Immature natural killer cell (primary cell): Measurements from ENCODE around the gene SEC22B. TPM values are rescaled to one million over a fixed set of nuclear protein-coding genes. Genes with fewer than 3 reads are reported as not detected.
"Not testable (repeated sequence)": the region's sequence is repeated elsewhere in the genome, so short reads cannot be mapped to it uniquely, and the experiment has no call there.

ENCODE experiments used
- DNase-seq, 3 donors: peaks; one replicate each; pipeline ENCODE4 v3.0.0; 2022; ENCODE audit warnings: mixed read lengths in 1 of 3
- H3K27ac Mint-ChIP-seq, 6 donors: one replicate each; pipeline ENCODE4 v1.8.0; 2020; ENCODE audit warnings: mixed read lengths in 6 of 6, mild to moderate bottlenecking in 5 of 6, inconsistent platforms in 4 of 6, moderate library complexity in 3 of 6
- H3K27me3 Mint-ChIP-seq, 3 donors: one replicate each; pipeline ENCODE4 v1.8.0; 2020 to 2021; ENCODE audit warnings: low read depth in 3 of 3, mild to moderate bottlenecking in 3 of 3, mixed read lengths in 3 of 3, moderate library complexity in 3 of 3, inconsistent platforms in 1 of 3
- H3K36me3 Mint-ChIP-seq, 3 donors: one replicate each; pipeline ENCODE4 v1.8.0; 2020; ENCODE audit warnings: mixed read lengths in 3 of 3, inconsistent platforms in 2 of 3, mild to moderate bottlenecking in 2 of 3
- H3K4me1 Mint-ChIP-seq, 2 donors: one replicate each; pipeline ENCODE4 v1.8.0; 2020; ENCODE audit warnings: inconsistent platforms in 2 of 2, mild to moderate bottlenecking in 2 of 2, mixed read lengths in 2 of 2, moderate library complexity in 1 of 2
- H3K4me3 Mint-ChIP-seq, 5 donors: one replicate each; pipeline ENCODE4 v1.8.0; 2020; ENCODE audit warnings: mild to moderate bottlenecking in 5 of 5, mixed read lengths in 5 of 5, inconsistent platforms in 3 of 5, moderate library complexity in 3 of 5
- H3K9me3 Mint-ChIP-seq, 6 donors: one replicate each; pipeline ENCODE4 v1.8.0; 2020; ENCODE audit warnings: mild to moderate bottlenecking in 6 of 6, mixed read lengths in 6 of 6, inconsistent platforms in 4 of 6, moderate library complexity in 3 of 6
- polyA plus RNA-seq, 3 donors: library from polyadenylated mRNA; unstranded; fragments of 300-500 nt; fragmentation: Illumina TruSeq; gene quantifications; one replicate each; pipeline ENCODE4 v1.2.3, GENCODE V29; 2021

The SEC22B gene
- polyA plus RNA-seq, 3 donors from 2014 or later = 16.9 to 24.3 (median 20.8) TPM

- H3K27me3 Mint-ChIP-seq, H3K9me3 Mint-ChIP-seq, H3K36me3 Mint-ChIP-seq, H3K4me1 Mint-ChIP-seq, DNase-seq, H3K27ac Mint-ChIP-seq, H3K4me3 Mint-ChIP-seq: not testable (repeated sequence)
Measured at GRCh38 chr1:120113134-120113533, 63.2 kb downstream of the SEC22B start.

- H3K27me3 Mint-ChIP-seq = not testable (repeated sequence)
Measured at GRCh38 chr1:120112212-120112611, 64.1 kb downstream of the SEC22B start.

GRCh38 chr1:120111771-120112170 lies 64.5 kb downstream of the SEC22B start:
- H3K4me3 Mint-ChIP-seq, DNase-seq, H3K9me3 Mint-ChIP-seq, H3K4me1 Mint-ChIP-seq, H3K27ac Mint-ChIP-seq, H3K27me3 Mint-ChIP-seq, H3K36me3 Mint-ChIP-seq: not testable (repeated sequence)

More at GRCh38 chr1:120112212-120112611, 64.1 kb downstream of the SEC22B start:
- H3K4me1 Mint-ChIP-seq, H3K36me3 Mint-ChIP-seq, H3K4me3 Mint-ChIP-seq, DNase-seq, H3K27ac Mint-ChIP-seq, H3K9me3 Mint-ChIP-seq: not testable (repeated sequence)

- H3K4me1 Mint-ChIP-seq, H3K36me3 Mint-ChIP-seq: not testable (repeated sequence)
Measured at GRCh38 chr1:120111008-120111407, 65.3 kb downstream of the SEC22B start.

GRCh38 chr1:120109656-120110055 lies 66.7 kb downstream of the SEC22B start:
- not testable (repeated sequence) for H3K27me3 Mint-ChIP-seq, H3K4me3 Mint-ChIP-seq, H3K4me1 Mint-ChIP-seq, H3K27ac Mint-ChIP-seq, H3K9me3 Mint-ChIP-seq, H3K36me3 Mint-ChIP-seq, DNase-seq

More at GRCh38 chr1:120111008-120111407, 65.3 kb downstream of the SEC22B start:
- H3K9me3 Mint-ChIP-seq, DNase-seq, H3K27me3 Mint-ChIP-seq, H3K27ac Mint-ChIP-seq, H3K4me3 Mint-ChIP-seq: not testable (repeated sequence)

- H3K36me3 Mint-ChIP-seq, H3K27ac Mint-ChIP-seq, DNase-seq, H3K9me3 Mint-ChIP-seq, H3K4me1 Mint-ChIP-seq, H3K27me3 Mint-ChIP-seq, H3K4me3 Mint-ChIP-seq: not testable (repeated sequence)
Measured at GRCh38 chr1:120109180-120109579, 67.1 kb downstream of the SEC22B start.

GRCh38 chr1:120105288-120105687 lies 71.0 kb downstream of the SEC22B start:
- not testable (repeated sequence) for H3K4me1 Mint-ChIP-seq, H3K9me3 Mint-ChIP-seq, H3K36me3 Mint-ChIP-seq, H3K4me3 Mint-ChIP-seq, H3K27me3 Mint-ChIP-seq, DNase-seq
- H3K27ac Mint-ChIP-seq = peak overlapping the region in 1 of 6 donors; percentile 20

- not testable (repeated sequence) for H3K27ac Mint-ChIP-seq, DNase-seq, H3K4me1 Mint-ChIP-seq, H3K4me3 Mint-ChIP-seq, H3K27me3 Mint-ChIP-seq, H3K36me3 Mint-ChIP-seq, H3K9me3 Mint-ChIP-seq
Measured at GRCh38 chr1:120103768-120104167, 72.6 kb downstream of the SEC22B start.

GRCh38 chr1:120101593-120101992 lies 74.7 kb downstream of the SEC22B start:
- H3K4me1 Mint-ChIP-seq, H3K27ac Mint-ChIP-seq, H3K36me3 Mint-ChIP-seq, H3K4me3 Mint-ChIP-seq, H3K9me3 Mint-ChIP-seq, H3K27me3 Mint-ChIP-seq, DNase-seq: not testable (repeated sequence)

Other genes starting within 250 kb of the SEC22B start
- 10 to 100 TPM; 11.6 to 38.1 (median 16.7) TPM for gene NOTCH2, start 106.9 kb downstream of the SEC22B start, polyA plus RNA-seq
- gene NBPF8, start 238.5 kb upstream of the SEC22B start, polyA plus RNA-seq = 1 to 10 TPM in 2 of 3 donors, under 1 TPM in 1; 0.49 to 1.1 (median 1.0) TPM